Stimulated activated memory B cell treated with anti-CD40 and anti-IgM and Interleukin-4, amounts not matched to agents 10 μg/mL and 1 μg/mL and 100 μg/mL, for 72 hours (primary cell): ENCODE data around the gene PATJ.

Experiments used
- ATAC-seq: fragments of 150-1000 bp; cut with Tn5 transposase; 2 replicates; pipeline ENCODE4 v1.10.0; 2021
- H3K27ac Mint-ChIP-seq: one replicate; pipeline ENCODE4 v1.8.0; 2022; ENCODE audit warnings: mild to moderate bottlenecking, mixed read lengths
- H3K27me3 Mint-ChIP-seq: one replicate; pipeline ENCODE4 v1.8.0; 2022; ENCODE audit warnings: mixed read lengths
- H3K36me3 Mint-ChIP-seq: one replicate; pipeline ENCODE4 v1.8.0; 2022; ENCODE audit warnings: mixed read lengths
- H3K4me1 Mint-ChIP-seq: one replicate; pipeline ENCODE4 v1.8.0; 2022; ENCODE audit warnings: mixed read lengths
- H3K4me3 Mint-ChIP-seq: one replicate; pipeline ENCODE4 v1.8.0; 2022; ENCODE audit warnings: mild to moderate bottlenecking, moderate library complexity, mixed read lengths
- H3K9me3 Mint-ChIP-seq: one replicate; pipeline ENCODE4 v1.8.0; 2022; ENCODE audit warnings: mixed read lengths

The PATJ gene

DNA sequence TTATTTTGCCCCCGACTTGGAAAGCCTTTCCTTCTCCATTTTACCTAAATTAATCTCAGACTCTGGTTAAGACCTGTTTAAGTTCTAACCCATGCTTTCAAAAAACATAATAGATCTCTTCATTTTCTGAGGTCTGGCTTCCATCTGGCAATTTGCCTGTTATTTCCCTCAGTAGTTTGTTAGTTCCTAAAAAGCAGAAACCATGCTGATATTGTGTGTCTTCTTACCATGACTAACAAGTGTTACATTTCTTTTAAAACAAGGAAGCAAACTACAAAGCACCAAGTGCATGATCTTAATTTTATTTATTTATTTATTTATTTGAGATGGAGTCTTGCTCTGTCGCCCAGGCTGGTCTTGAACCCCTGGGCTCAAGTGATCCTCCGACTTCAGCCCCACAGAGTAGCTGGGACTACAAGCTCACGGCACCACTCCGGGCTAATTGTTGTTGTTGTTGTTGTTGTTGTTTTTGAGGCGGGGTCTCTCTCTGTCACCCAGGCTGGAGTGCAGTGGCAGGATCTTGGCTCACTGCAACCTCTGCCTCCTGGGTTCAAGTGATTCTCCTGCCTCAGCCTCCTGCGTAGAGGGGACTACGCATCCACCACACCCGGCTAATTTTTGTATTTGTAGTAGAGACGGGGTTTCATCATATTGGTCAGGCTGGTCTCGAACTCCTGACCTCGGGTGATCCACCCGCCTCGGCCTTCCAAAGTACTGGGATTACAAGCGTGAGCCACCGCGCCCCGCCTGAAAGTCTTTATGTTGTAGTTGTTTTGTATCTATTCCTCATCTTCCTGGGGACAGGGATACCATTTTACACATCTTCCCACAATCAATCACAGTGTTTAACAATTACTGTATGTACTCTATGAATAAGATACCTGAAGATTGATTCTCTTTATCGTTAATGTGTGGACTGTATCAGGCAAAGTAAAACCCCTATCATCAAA is 1.3 kb upstream of the PATJ start:
- H3K4me3 Mint-ChIP-seq = peak overlapping the region; percentile 90
- H3K27me3 Mint-ChIP-seq = no peaks in the 10 kb centered on the region
- H3K36me3 Mint-ChIP-seq = no peaks in the 10 kb centered on the region
- H3K9me3 Mint-ChIP-seq = no peaks in the 10 kb centered on the region
- peaks cover 20% of the 10 kb centered on the region for H3K4me1 Mint-ChIP-seq
- H3K27ac Mint-ChIP-seq = peak overlapping the region; percentile 80
- ATAC-seq = no peak

- Mint-ChIP-seq H3K27me3 (no peaks in the 10 kb centered on the region), H3K4me1 (peaks cover 35% of the 10 kb centered on the region), H3K27ac (peak overlapping the region; percentile 80), H3K36me3 (no peaks in the 10 kb centered on the region), H3K4me3 (peak overlapping the region; percentile 90), H3K9me3 (no peaks in the 10 kb centered on the region)
- peak; percentile 85 for ATAC-seq
These were observed 545 bp downstream of the PATJ start for GRCh38 chr1:61742620-61743430.

GRCh38 chr1:61743431-61743705 is 1.1 kb downstream of the PATJ start:
- H3K4me3 Mint-ChIP-seq = peak overlapping the region; percentile 78
- ATAC-seq = no peak
- peaks cover 35% of the 10 kb centered on the region for H3K4me1 Mint-ChIP-seq
- peak overlapping the region; percentile 80 for H3K27ac Mint-ChIP-seq
- H3K9me3 Mint-ChIP-seq = no peaks in the 10 kb centered on the region
- no peaks in the 10 kb centered on the region for H3K36me3 Mint-ChIP-seq
- H3K27me3 Mint-ChIP-seq = no peaks in the 10 kb centered on the region

DNA sequence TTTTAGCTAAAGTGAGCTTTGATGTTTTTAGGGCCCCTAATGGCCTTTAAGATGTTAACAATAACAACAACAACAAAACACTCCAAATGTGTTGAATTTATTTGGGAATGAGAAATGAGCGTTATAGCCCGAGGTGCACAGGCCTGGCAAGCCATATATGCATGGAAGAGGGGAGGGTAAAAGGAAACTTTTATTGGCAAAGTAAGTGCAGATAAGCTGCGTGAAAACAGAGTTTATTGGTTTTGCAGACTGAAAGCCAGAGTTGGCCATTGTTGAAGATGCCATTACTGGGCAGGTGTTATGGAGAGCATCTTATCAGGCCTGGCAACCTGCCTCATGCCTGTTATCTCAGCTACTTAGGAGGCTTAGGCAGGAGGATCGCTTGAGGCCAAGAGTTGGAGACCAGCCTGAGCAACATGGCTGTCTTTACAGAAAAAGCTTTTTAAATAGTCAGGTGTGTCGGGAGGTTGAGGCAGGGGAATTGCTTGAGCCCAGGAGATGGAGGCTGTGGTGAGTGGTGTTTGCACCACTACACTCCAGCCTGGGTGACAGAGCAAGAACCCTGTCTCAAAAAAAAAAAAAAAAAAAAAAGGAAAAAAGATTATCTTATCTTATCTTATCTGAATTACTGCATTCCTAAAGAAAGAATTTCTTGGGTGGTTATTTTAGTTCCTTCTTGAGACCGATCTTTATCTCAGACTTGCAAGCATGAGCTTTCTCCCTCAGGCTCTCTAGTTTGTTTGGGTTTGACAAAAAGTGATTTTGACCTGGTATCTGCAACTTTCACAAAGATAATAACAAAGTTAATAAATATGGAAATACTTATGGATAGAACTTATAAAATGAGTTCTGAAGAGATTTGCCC is 1.7 kb downstream of the PATJ start:
- ATAC-seq = no peak
- no peaks in the 10 kb centered on the region for H3K36me3 Mint-ChIP-seq
- H3K9me3 Mint-ChIP-seq = no peaks in the 10 kb centered on the region
- H3K4me1 Mint-ChIP-seq = peaks cover 35% of the 10 kb centered on the region
- peak overlapping the region; percentile 78 for H3K4me3 Mint-ChIP-seq
- peak overlapping the region; percentile 80 for H3K27ac Mint-ChIP-seq
- no peaks in the 10 kb centered on the region for H3K27me3 Mint-ChIP-seq

- Mint-ChIP-seq H3K36me3 (no peaks in the 10 kb centered on the region), H3K27me3 (no peaks in the 10 kb centered on the region), H3K4me1 (peaks cover 29% of the 10 kb centered on the region)
These were observed 4.5 kb downstream of the PATJ start for GRCh38 chr1:61746813-61747212.

DNA sequence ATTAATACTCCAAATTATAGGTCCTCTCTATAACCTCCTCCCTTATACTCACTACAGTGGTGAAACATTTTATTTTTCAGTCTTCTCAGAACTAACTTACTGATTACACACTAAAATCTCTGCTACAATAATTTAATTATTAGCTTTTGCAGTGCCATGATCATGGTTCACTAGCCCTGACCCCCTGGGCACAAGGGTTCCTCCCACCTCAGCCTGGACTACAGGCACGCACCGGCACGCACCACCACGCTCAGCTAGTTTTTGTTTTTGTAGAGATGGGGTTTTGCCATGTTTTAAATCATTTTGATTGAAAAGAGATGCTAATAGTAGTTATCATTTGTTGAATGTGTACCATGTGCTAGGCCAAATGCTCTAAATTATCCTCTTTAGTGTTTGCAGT is 6.3 kb downstream of the PATJ start:
- H3K27me3 Mint-ChIP-seq = no peaks in the 10 kb centered on the region
- no peaks in the 10 kb centered on the region for H3K36me3 Mint-ChIP-seq
- ATAC-seq = no peak
- no peaks in the 10 kb centered on the region for H3K9me3 Mint-ChIP-seq
- no peak overlapping the region for H3K27ac Mint-ChIP-seq
- H3K4me3 Mint-ChIP-seq = no peak overlapping the region
- H3K4me1 Mint-ChIP-seq = peaks cover 21% of the 10 kb centered on the region

More at GRCh38 chr1:61746813-61747212, 4.5 kb downstream of the PATJ start:
- Mint-ChIP-seq H3K4me3 (no peak overlapping the region), H3K9me3 (no peaks in the 10 kb centered on the region), H3K27ac (peak overlapping the region; percentile 6)
- ATAC-seq = no peak

GRCh38 chr1:61749574-61749973 is 7.3 kb downstream of the PATJ start:
- no peak for ATAC-seq
- no peaks in the 10 kb centered on the region for H3K36me3 Mint-ChIP-seq

GRCh38 chr1:61752921-61753389 is 10.7 kb downstream of the PATJ start:
- Mint-ChIP-seq H3K36me3 (no peaks in the 10 kb centered on the region), H3K9me3 (no peaks in the 10 kb centered on the region), H3K4me1 (peaks cover 12% of the 10 kb centered on the region), H3K27me3 (no peaks in the 10 kb centered on the region), H3K27ac (no peak overlapping the region), H3K4me3 (no peak overlapping the region)
- ATAC-seq = no peak

More at GRCh38 chr1:61749574-61749973, 7.3 kb downstream of the PATJ start:
- no peaks in the 10 kb centered on the region for H3K9me3 Mint-ChIP-seq
- no peak overlapping the region for H3K27ac Mint-ChIP-seq
- H3K4me1 Mint-ChIP-seq = peaks cover 23% of the 10 kb centered on the region
- H3K27me3 Mint-ChIP-seq = no peaks in the 10 kb centered on the region
- H3K4me3 Mint-ChIP-seq = no peak overlapping the region

DNA sequence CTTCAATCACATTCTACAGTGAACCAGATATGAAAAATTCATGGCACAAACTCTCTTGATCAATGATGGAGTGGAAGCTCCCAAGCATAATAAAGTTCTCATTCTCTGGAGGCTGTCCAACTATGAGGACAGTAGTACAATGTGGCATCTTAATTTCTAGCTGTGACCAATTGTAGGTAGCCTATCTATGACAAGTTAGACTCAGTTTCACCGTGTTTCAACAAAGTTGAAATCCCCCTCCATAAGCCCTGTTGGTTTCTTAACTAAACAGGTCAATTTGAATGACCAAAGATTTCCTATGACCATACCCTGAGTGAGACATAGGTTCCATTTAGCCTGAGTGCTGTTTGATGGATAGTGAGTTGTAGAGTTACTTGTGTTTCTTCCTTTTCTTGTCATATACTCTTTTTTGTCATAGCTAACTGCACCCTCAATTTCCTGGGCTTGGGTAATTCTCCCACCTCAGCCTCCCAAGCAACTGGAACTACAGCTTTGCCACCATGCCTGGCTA is 11.8 kb downstream of the PATJ start:
- no peaks in the 10 kb centered on the region for H3K9me3 Mint-ChIP-seq
- no peak overlapping the region for H3K4me3 Mint-ChIP-seq
- H3K4me1 Mint-ChIP-seq = peaks cover 12% of the 10 kb centered on the region
- no peak overlapping the region for H3K27ac Mint-ChIP-seq
- no peaks in the 10 kb centered on the region for H3K36me3 Mint-ChIP-seq
- no peak for ATAC-seq
- H3K27me3 Mint-ChIP-seq = no peaks in the 10 kb centered on the region

DNA sequence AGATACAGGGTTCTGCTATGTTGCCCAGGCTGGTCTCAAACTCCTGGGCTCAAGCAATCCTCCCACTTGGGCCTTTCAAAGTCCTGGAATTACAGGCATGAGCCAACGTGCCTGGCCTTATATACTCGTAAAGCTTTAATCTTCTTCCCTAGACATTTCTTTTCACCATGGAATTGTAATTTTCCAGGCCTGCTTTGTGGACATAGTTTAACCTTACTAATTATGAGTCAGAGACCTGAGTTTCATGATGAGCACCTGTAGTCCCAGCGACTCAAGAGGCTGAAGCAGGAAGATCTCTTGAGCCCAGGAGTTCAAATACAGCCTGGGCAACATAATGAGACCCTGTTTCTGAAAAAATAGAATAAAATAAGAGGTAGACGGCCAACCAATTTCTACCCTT is 12.3 kb downstream of the PATJ start:
- H3K4me1 Mint-ChIP-seq = peaks cover 12% of the 10 kb centered on the region
- no peak overlapping the region for H3K27ac Mint-ChIP-seq
- no peaks in the 10 kb centered on the region for H3K27me3 Mint-ChIP-seq
- no peak for ATAC-seq
- no peak overlapping the region for H3K4me3 Mint-ChIP-seq
- no peaks in the 10 kb centered on the region for H3K9me3 Mint-ChIP-seq
- no peaks in the 10 kb centered on the region for H3K36me3 Mint-ChIP-seq

- Mint-ChIP-seq H3K4me1 (peaks cover 12% of the 10 kb centered on the region), H3K27ac (no peak overlapping the region), H3K27me3 (no peaks in the 10 kb centered on the region), H3K9me3 (no peaks in the 10 kb centered on the region), H3K36me3 (no peaks in the 10 kb centered on the region), H3K4me3 (no peak overlapping the region)
- no peak for ATAC-seq
These were observed 14.5 kb downstream of the PATJ start for GRCh38 chr1:61756773-61757172.

DNA sequence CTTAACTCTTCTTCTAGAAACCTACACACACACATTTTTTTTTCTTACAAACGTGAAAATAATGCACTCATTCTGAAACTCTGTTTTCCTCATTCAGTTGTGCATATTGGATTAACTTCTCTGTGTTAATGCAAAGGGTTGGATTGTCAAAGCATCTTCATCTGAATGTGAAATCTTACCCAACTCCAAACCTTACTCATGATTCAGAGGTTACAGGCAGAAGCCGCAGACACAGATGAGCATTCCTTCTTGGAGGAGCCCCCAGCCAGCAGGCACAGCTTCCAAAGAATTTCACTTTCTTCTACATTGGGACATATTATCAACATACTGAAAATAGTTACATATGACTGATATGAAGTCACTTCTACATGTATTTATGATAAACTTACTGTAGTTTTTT is 15.7 kb downstream of the PATJ start:
- ATAC-seq = no peak
- Mint-ChIP-seq H3K36me3 (no peaks in the 10 kb centered on the region), H3K4me1 (peaks cover 12% of the 10 kb centered on the region), H3K9me3 (no peaks in the 10 kb centered on the region), H3K4me3 (no peak overlapping the region), H3K27me3 (no peaks in the 10 kb centered on the region), H3K27ac (no peak overlapping the region)

GRCh38 chr1:61770131-61770530 is 27.9 kb downstream of the PATJ start:
- no peak for ATAC-seq
- no peaks in the 10 kb centered on the region for H3K27me3 Mint-ChIP-seq
- H3K27ac Mint-ChIP-seq = no peak overlapping the region
- no peaks in the 10 kb centered on the region for H3K9me3 Mint-ChIP-seq
- peaks cover 26% of the 10 kb centered on the region for H3K36me3 Mint-ChIP-seq
- H3K4me3 Mint-ChIP-seq = no peak overlapping the region
- no peaks in the 10 kb centered on the region for H3K4me1 Mint-ChIP-seq

DNA sequence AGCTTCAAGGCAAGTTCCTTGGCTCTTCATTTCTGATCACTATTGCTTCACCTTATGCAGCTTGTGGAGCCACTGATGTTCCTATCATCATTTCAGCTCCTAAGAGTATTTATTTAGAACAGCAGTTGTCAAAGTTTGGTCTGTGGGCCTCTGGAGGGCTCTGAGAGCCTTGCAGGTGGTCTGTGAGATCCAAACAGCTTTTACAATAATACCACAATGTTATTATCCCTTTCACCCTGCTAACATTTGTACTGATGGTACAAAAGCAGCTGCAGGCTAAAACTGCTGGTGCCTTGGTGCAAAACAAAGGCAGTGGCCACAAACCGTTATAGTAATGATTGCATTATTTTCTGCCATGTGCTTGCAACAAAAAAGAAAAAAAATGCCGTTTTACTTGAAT is 33.8 kb downstream of the PATJ start:
- Mint-ChIP-seq H3K27ac (no peak overlapping the region), H3K4me3 (no peak overlapping the region), H3K9me3 (no peaks in the 10 kb centered on the region), H3K36me3 (peaks cover 30% of the 10 kb centered on the region), H3K4me1 (no peaks in the 10 kb centered on the region), H3K27me3 (no peaks in the 10 kb centered on the region)
- ATAC-seq = no peak

DNA sequence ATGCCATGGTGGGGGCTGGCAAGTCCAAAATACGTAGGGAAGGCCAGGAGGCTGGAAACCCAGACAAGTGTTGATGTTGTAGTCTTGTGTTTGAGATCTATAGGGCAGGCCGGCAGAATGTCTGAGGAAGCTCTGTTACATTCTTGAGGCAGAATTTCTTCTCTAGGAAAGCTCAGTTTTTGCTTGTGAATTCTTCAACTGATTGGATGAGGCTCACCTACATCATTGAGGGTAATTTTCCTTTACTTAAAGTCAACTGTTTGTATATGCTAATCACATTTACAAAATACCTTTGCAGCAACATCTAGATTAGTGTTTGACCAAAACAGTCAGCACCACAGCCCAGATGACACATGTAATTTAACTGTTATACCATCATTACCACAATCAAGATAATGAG is 37.0 kb downstream of the PATJ start:
- Mint-ChIP-seq H3K4me1 (no peaks in the 10 kb centered on the region), H3K27me3 (no peaks in the 10 kb centered on the region), H3K4me3 (no peak overlapping the region), H3K9me3 (no peaks in the 10 kb centered on the region), H3K36me3 (peaks cover 30% of the 10 kb centered on the region), H3K27ac (no peak overlapping the region)
- no peak for ATAC-seq
